ENCODE measurements around the gene SV2C.

DNA sequence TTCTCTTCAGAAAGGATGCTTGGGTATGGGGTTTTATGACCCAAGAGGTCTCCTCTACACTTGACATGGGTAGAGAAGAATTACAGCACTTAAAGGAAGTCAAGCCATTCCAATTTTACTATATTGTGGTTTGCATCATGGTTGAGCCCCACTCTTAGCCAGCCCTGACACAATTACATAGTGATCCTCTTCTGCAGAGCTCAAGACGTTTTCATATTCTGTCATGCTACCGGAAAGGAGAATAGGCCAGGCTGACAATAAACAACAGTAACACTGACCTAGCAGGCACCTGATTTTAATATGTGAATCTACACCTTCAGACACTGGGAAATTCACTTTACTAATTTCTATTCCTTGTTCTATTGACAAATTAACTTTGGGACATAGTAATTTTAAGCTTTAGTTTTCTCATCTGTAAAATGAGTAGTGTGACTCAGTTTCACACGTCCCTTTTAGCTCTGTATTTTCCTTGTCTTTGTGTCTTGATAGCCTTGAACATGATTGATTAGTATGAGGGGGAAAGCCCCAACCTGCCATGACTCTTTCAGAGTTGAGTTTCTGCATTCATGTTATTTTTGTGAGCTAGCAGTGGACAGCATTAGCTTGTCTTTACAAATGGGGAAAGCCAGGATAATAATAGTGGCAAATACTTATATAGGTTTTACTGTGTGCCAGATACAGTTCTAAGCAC, 83.8 kb downstream of the SV2C start:
- TF ChIP-seq, protein P1, sequence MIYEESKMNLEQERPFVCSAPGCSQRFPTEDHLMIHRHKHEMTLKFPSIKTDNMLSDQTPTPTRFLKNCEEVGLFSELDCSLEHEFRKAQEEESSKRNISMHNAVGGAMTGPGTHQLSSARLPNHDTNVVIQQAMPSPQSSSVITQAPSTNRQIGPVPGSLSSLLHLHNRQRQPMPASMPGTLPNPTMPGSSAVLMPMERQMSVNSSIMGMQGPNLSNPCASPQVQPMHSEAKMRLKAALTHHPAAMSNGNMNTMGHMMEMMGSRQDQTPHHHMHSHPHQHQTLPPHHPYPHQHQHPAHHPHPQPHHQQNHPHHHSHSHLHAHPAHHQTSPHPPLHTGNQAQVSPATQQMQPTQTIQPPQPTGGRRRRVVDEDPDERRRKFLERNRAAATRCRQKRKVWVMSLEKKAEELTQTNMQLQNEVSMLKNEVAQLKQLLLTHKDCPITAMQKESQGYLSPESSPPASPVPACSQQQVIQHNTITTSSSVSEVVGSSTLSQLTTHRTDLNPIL (CRISPR knock-in tag; IDR thresholded peaks at IDR 0.05; ENCODE audit: low read depth): no peak
- TF ChIP-seq ZC3H10 (CRISPR knock-in tag; IDR thresholded peaks at IDR 0.05) (no peak), RARB (CRISPR knock-in tag; IDR thresholded peaks at IDR 0.05) (no peak), ZFP3 (CRISPR knock-in tag; IDR thresholded peaks at IDR 0.05) (no peak), OSR1 (CRISPR knock-in tag; IDR thresholded peaks at IDR 0.05) (no peak), ZFP30 (CRISPR knock-in tag; IDR thresholded peaks at IDR 0.05) (no peak), ISL1 (CRISPR knock-in tag; IDR thresholded peaks at IDR 0.05) (no peak), ARNTL (CRISPR knock-in tag; IDR thresholded peaks at IDR 0.05; ENCODE audit: borderline replicate concordance, low read depth) (no peak), ZNF8 (CRISPR knock-in tag; IDR thresholded peaks at IDR 0.05) (no peak), TCF4 (CRISPR knock-in tag; IDR thresholded peaks at IDR 0.05; ENCODE audit: borderline replicate concordance) (no peak), CSDC2 (CRISPR knock-in tag; IDR thresholded peaks at IDR 0.05) (no peak), ZNF70 (CRISPR knock-in tag; IDR thresholded peaks at IDR 0.05) (no peak)
- TF ChIP-seq, protein P2, sequence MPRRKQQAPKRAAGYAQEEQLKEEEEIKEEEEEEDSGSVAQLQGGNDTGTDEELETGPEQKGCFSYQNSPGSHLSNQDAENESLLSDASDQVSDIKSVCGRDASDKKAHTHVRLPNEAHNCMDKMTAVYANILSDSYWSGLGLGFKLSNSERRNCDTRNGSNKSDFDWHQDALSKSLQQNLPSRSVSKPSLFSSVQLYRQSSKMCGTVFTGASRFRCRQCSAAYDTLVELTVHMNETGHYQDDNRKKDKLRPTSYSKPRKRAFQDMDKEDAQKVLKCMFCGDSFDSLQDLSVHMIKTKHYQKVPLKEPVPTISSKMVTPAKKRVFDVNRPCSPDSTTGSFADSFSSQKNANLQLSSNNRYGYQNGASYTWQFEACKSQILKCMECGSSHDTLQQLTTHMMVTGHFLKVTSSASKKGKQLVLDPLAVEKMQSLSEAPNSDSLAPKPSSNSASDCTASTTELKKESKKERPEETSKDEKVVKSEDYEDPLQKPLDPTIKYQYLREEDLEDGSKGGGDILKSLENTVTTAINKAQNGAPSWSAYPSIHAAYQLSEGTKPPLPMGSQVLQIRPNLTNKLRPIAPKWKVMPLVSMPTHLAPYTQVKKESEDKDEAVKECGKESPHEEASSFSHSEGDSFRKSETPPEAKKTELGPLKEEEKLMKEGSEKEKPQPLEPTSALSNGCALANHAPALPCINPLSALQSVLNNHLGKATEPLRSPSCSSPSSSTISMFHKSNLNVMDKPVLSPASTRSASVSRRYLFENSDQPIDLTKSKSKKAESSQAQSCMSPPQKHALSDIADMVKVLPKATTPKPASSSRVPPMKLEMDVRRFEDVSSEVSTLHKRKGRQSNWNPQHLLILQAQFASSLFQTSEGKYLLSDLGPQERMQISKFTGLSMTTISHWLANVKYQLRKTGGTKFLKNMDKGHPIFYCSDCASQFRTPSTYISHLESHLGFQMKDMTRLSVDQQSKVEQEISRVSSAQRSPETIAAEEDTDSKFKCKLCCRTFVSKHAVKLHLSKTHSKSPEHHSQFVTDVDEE (CRISPR knock-in tag; IDR thresholded peaks at IDR 0.05): no peak
- TF ChIP-seq, protein P3, sequence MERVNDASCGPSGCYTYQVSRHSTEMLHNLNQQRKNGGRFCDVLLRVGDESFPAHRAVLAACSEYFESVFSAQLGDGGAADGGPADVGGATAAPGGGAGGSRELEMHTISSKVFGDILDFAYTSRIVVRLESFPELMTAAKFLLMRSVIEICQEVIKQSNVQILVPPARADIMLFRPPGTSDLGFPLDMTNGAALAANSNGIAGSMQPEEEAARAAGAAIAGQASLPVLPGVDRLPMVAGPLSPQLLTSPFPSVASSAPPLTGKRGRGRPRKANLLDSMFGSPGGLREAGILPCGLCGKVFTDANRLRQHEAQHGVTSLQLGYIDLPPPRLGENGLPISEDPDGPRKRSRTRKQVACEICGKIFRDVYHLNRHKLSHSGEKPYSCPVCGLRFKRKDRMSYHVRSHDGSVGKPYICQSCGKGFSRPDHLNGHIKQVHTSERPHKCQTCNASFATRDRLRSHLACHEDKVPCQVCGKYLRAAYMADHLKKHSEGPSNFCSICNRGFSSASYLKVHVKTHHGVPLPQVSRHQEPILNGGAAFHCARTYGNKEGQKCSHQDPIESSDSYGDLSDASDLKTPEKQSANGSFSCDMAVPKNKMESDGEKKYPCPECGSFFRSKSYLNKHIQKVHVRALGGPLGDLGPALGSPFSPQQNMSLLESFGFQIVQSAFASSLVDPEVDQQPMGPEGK (CRISPR knock-in tag; IDR thresholded peaks at IDR 0.05; ENCODE audit: borderline replicate concordance): no peak

Data from SK-N-SH treated with all-trans-retinoic acid at 6 μM for 48 hours (cell line).